GM10266 (cell line): ENCODE data around the gene FSD1.

Experiments
- DNase-seq: peaks from one replicate; pipeline ENCODE4 v3.0.0; 2012; ENCODE audit errors: extremely low spot score
- CTCF ChIP-seq: IDR thresholded peaks from 2 replicates; pipeline ENCODE4 v1.5.1; 2012; ENCODE audit warnings: mild to moderate bottlenecking, low read depth; ENCODE audit not compliant: control insufficient read depth, insufficient read depth; ENCODE audit errors: missing control alignments

The FSD1 gene

GRCh38 chr19:4305659-4306058 lies 1.3 kb downstream of the FSD1 start:
- no peak for TF ChIP-seq CTCF

GRCh38 chr19:4310247-4311121 lies 6.1 kb downstream of the FSD1 start:
- no peak for DNase-seq
- TF ChIP-seq CTCF, result no peak

More at GRCh38 chr19:4305659-4306058, 1.3 kb downstream of the FSD1 start:
- no peak for DNase-seq

- DNase-seq, result peak; percentile 4
- TF ChIP-seq CTCF, result no peak
Observed at GRCh38 chr19:4313847-4314490, 9.6 kb downstream of the FSD1 start.

GRCh38 chr19:4316956-4317355 lies 12.6 kb downstream of the FSD1 start:
- no peak for DNase-seq
- TF ChIP-seq CTCF, result no peak

DNA sequence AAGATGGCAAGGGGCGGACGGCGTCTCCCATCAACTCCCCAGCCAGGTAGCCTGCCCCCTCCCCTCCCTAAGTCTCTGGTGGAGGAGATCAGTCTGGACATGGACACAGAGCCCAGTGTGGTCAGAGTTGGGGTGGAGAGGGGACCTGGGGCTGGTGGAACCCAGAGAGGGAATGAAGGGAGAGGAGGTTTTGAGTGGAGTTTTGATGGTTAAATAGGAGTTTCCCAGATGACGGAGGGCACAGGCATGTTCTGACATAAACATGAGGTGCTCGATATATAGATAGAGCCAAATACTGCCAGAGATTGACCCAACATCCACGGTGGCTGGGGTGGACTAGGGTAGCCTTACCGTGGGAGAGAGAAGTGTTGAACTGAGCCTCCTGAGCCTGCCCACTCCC lies 14.1 kb downstream of the FSD1 start:
- TF ChIP-seq CTCF, result no peak
- no peak for DNase-seq

DNA sequence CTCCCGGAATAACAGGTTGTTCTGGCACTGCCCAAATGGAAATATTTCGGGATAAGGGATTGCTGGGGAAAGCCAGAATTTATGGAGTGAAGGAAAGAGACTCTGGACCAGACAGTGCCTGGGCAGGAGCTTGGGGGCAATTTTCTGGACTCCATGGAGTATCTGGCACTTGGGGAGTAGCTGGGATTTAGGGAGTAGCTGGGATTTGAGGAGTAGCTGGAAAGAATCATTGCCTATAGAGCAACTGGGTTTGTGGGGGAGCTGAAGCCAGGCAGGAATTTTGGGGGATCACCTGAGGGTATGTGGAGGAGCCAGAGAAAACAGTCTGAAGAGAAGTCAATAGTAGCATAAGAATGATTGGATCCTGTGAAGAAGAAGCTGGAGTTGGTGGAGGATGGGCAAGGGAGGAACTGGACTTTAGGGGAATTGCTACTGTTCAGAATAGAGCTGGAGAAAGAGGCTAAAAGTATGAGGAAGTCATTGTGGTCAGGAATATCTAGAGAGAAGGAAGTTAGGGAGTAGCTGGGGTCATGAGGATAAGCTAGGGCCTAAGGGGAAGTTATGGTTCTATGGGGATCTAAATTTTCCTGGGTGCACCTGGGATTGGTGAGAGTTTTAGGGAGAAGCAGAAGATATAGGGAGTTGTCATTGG lies 14.8 kb downstream of the FSD1 start:
- no peak for DNase-seq
- no peak for TF ChIP-seq CTCF
